ENCODE data around the gene DIO3. TPM values are rescaled to one million over a fixed set of nuclear protein-coding genes. Genes with fewer than 3 reads are reported as not detected.

The DIO3 gene
- polyA plus RNA-seq, 1 experiment = not detected

GRCh38 chr14:101535701-101536207, 25.5 kb upstream of the DIO3 start:
- CTCF ChIA-PET = no interaction called here

GRCh38 chr14:101537286-101537685, 24.0 kb upstream of the DIO3 start:
- H3K27ac ChIP-seq (ENCODE audit: low read depth, low read length) = no peak overlapping the region
- no peaks in the 10 kb centered on the region; the same call in 1 of the 2 replicates for H3K9me3 ChIP-seq (ENCODE audit: control insufficient read depth, insufficient read depth, low read length)
- no peak for DNase-seq (ENCODE audit: low read depth, low spot score)
- no peak for TF ChIP-seq CTCF (IDR thresholded peaks at IDR 0.05; ENCODE audit: low read depth, low read length)
- H3K27me3 ChIP-seq (ENCODE audit: control insufficient read depth, insufficient read depth, low read length) = no peaks in the 10 kb centered on the region
- H3K4me3 ChIP-seq (ENCODE audit: low read depth, low read length) = no peak overlapping the region
- CTCF ChIA-PET = no interaction called here
- POLR2A ChIA-PET = no interaction called here

More at GRCh38 chr14:101535701-101536207, 25.5 kb upstream of the DIO3 start:
- no peak overlapping the region for H3K27ac ChIP-seq (ENCODE audit: low read depth, low read length)
- POLR2A ChIA-PET = no interaction called here
- DNase-seq (ENCODE audit: low read depth, low spot score) = no peak
- no peaks in the 10 kb centered on the region for H3K27me3 ChIP-seq (ENCODE audit: control insufficient read depth, insufficient read depth, low read length)
- no peak overlapping the region for H3K4me3 ChIP-seq (ENCODE audit: low read depth, low read length)
- TF ChIP-seq CTCF (IDR thresholded peaks at IDR 0.05; ENCODE audit: low read depth, low read length) = no peak
- H3K9me3 ChIP-seq (ENCODE audit: control insufficient read depth, insufficient read depth, low read length) = no peaks in the 10 kb centered on the region; the same call in 1 of the 2 replicates

- Histone ChIP-seq H3K9me3 (ENCODE audit: control insufficient read depth, insufficient read depth, low read length) (no peaks in the 10 kb centered on the region; the same call in 1 of the 2 replicates), H3K27ac (ENCODE audit: low read depth, low read length) (no peak overlapping the region), H3K4me3 (ENCODE audit: low read depth, low read length) (no peak overlapping the region), H3K27me3 (ENCODE audit: control insufficient read depth, insufficient read depth, low read length) (no peaks in the 10 kb centered on the region)
- POLR2A ChIA-PET = no interaction called here
- no peak for DNase-seq (ENCODE audit: low read depth, low spot score)
- CTCF ChIA-PET = no interaction called here
- no peak for TF ChIP-seq CTCF (IDR thresholded peaks at IDR 0.05; ENCODE audit: low read depth, low read length)
Observed at GRCh38 chr14:101538878-101539277, 22.4 kb upstream of the DIO3 start.

GRCh38 chr14:101539880-101540279, 21.4 kb upstream of the DIO3 start:
- DNase-seq (ENCODE audit: low read depth, low spot score) = no peak
- no peak overlapping the region for H3K4me3 ChIP-seq (ENCODE audit: low read depth, low read length)
- no peak for TF ChIP-seq CTCF (IDR thresholded peaks at IDR 0.05; ENCODE audit: low read depth, low read length)
- no peaks in the 10 kb centered on the region for H3K27me3 ChIP-seq (ENCODE audit: control insufficient read depth, insufficient read depth, low read length)
- H3K27ac ChIP-seq (ENCODE audit: low read depth, low read length) = no peak overlapping the region
- ChIA-PET CTCF (no interaction called here), POLR2A (no interaction called here)
- peaks cover 4% of the 10 kb centered on the region for H3K9me3 ChIP-seq (ENCODE audit: control insufficient read depth, insufficient read depth, low read length)

- no peaks in the 10 kb centered on the region for H3K27me3 ChIP-seq (ENCODE audit: control insufficient read depth, insufficient read depth, low read length)
- POLR2A ChIA-PET = no interaction called here
Observed at GRCh38 chr14:101540481-101541462, 20.5 kb upstream of the DIO3 start.

More at GRCh38 chr14:101540481-101541462, 20.5 kb upstream of the DIO3 start:
- TF ChIP-seq CTCF (IDR thresholded peaks at IDR 0.05; ENCODE audit: low read depth, low read length) = no peak
- Histone ChIP-seq H3K9me3 (ENCODE audit: control insufficient read depth, insufficient read depth, low read length) (peaks cover 4% of the 10 kb centered on the region), H3K4me3 (ENCODE audit: low read depth, low read length) (no peak overlapping the region), H3K27ac (ENCODE audit: low read depth, low read length) (no peak overlapping the region)
- no peak for DNase-seq (ENCODE audit: low read depth, low spot score)
- CTCF ChIA-PET = no interaction called here

All from AG04450 (cell line).